Ramos (cell line): ENCODE results near the gene SYT1.

Source experiments
- in situ Hi-C: fragments of 300-500 bp; cut with MboI; formaldehyde crosslinking; loops from one replicate; pipeline ENCODE4 v1.14.3; 2022; ENCODE audit warnings: low sequenced_read_pairs; ENCODE audit not compliant: unreplicated experiment

SYT1 gene

GRCh38 chr12:79048962-79049361 lies 184.4 kb downstream of the SYT1 start:
- in situ Hi-C loops: no loop called here

DNA sequence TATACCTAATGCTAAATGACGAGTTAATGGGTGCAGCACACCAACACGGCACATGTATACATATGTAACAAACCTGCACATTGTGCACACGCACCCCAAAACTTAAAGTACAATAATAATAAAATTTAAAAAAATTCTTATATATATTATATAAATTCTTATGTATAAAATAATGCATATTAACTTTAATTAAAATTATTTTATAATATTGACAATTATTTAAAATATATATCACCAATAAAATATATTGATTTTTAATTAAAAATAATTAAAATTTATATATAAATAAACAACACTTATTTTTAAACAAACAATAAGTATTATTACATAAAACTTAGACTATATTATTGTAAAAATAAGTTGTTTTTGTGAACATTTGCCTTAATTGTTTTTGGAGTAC lies 188.8 kb downstream of the SYT1 start:
- in situ Hi-C loops: no loop called here

- in situ Hi-C loops: no loop called here
These were observed 191.5 kb downstream of the SYT1 start for GRCh38 chr12:79055926-79056674.

- in situ Hi-C loops: no loop called here
These were observed 192.2 kb downstream of the SYT1 start for GRCh38 chr12:79056775-79057174.

GRCh38 chr12:79057540-79057939 lies 193.0 kb downstream of the SYT1 start:
- in situ Hi-C loops: no loop called here

DNA sequence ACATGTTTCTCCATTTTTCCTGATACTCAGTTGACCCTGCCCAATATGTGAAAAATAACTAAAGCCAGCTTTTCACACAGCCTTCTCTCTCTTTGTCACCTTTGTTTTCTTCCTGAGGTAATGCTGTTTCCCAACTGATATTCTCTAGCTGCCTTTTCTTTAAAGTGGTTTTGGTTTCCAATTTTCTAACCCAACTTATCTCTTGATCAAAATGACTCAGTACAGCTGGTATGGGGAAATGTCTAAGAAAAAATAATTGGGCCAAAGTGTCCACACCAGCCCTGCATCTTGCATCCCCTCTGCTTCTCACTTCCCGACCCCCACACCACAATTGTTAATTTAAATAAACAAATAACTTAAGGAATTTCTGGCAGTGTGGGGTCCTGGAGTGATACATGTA lies 193.8 kb downstream of the SYT1 start:
- in situ Hi-C loops: no loop called here

- in situ Hi-C loops: no loop called here
These were observed 195.0 kb downstream of the SYT1 start for GRCh38 chr12:79059557-79059956.

DNA sequence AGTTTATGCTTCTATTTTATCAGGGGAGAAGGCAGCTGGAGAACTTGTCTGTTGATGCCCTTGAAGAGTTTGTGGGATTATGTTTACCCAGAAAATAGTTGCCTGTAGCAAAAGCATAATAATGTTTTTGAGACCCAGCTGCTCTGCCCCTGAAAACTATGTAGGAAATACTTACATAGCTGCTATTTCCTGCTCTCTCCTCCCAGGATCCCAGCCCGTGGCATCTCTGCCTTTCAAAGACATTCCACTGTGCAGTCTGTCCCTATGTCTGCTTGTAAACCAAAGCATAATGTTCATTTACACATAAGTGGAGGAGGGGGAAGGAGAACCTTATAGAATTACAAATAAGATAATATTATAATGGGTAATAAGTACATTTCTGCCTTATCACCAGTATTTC lies 198.7 kb downstream of the SYT1 start:
- in situ Hi-C loops: no loop called here

DNA sequence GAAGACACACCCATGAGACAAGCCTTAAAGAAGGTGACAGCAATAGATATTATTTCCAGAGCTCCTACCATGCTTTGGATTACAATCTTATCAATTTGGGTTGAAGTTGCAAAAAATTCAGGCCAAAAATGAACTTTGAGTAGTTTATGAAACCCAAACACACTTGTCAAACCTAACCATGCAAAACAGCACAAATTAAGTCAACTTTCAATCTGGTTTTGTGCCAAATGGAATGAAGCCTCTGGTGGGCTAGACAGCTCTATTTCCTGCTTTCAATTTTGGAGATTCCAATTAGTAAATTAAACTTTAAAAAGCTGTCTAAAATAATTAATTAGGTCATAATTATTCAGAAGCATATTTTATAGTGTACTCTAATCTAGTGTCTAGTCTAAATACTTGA lies 203.4 kb downstream of the SYT1 start:
- in situ Hi-C loops: no loop called here

GRCh38 chr12:79069009-79069408 lies 204.4 kb downstream of the SYT1 start:
- in situ Hi-C loops: no loop called here

- in situ Hi-C loops: no loop called here
These were observed 206.9 kb downstream of the SYT1 start for GRCh38 chr12:79071498-79071897.

- in situ Hi-C loops: no loop called here
These were observed 208.9 kb downstream of the SYT1 start for GRCh38 chr12:79073506-79073905.

- in situ Hi-C loops: no loop called here
These were observed 218.0 kb downstream of the SYT1 start for GRCh38 chr12:79082595-79082994.

GRCh38 chr12:79083181-79083580 lies 218.6 kb downstream of the SYT1 start:
- in situ Hi-C loops: no loop called here

DNA sequence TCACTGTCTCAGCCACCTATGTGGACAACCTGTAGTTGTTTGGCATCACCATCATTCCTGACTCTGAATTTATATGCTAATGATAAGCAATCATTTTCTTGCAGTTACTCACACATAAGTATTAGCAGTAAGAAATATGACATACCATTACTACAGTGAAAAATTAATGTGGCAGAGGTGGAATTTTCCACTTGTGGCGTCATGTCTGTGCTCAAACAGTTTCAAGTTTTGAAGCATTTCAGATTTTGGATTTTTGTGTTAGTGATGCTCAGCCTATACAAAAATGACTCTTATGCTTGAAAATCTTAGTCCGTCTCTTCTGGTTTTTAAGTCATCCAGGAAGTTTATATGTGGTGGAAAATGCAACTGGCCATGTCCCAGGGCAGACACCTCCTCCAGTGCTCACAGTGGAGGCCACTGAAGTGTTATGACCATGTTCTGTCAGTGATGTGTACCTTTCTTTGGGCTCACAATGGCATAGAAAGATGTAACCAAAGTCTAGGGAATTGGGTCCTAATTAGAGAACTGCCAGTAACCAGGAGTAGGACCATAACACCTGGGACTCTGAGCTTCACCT lies 220.6 kb downstream of the SYT1 start:
- in situ Hi-C loops: no loop called here

GRCh38 chr12:79086541-79087296 lies 222.1 kb downstream of the SYT1 start:
- in situ Hi-C loops: no loop called here

GRCh38 chr12:79098530-79098929 lies 234.0 kb downstream of the SYT1 start:
- in situ Hi-C loops: no loop called here

DNA sequence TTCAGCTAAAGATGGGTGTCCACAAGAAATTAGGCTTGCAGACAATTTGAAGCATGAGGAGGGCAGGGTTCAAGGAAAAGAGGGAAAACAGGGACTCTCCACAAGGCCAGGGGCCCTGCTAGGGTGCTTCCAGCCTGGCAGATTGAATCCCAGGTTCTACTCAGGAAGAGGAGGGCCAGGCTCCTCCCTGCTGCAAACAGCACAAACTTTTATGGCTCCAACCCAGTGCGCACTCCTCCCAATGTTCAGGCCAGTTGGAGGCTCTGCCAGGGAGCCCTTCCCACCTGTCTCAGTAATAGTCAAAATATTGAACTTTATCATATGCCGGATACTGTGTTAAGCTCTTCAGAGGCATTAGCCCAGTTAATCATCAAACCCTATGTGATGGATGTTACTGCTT lies 244.4 kb downstream of the SYT1 start:
- in situ Hi-C loops: no loop called here

DNA sequence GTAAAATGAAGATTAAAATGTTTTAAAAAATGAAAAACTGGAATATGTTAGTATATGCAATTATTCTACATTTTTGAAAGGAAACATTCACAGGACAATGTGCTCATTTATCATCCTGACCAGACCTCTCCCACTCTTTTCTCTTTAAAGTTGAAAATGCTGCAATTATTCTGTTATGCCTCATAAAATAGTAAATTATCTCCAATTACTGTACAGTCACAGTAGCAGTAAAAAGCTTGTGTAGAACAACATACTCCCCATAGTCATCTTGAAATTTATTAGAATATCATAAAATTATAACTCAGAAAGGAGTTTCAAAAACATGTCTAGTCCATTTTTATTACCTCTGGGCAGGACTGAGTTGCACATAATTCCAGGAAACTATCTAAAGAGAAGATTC lies 250.3 kb downstream of the SYT1 start:
- in situ Hi-C loops: no loop called here

DNA sequence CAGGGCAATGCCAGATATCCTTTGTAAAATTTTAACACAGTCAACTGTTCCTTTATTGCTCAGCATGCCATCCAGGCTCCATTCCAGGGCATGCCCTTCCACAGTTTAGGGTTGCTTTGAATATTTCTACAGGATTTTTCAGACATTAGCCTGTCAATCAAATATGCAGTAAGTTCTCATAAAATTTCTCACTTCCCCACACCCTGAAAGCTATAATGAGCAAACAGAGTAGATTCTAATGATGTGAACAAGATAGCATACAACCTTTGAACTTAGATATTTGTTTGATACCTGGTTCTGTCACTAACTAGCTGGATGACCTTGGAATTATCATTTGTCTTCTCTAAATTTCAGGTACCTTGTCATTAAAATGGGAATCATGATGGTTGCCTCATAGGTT lies 251.2 kb downstream of the SYT1 start:
- in situ Hi-C loops: no loop called here

GRCh38 chr12:79119796-79120195 lies 255.2 kb downstream of the SYT1 start:
- in situ Hi-C loops: no loop called here
